ENCODE measurements around the gene MYOCOS. TPM values are rescaled to one million over a fixed set of nuclear protein-coding genes. Genes with fewer than 3 reads are reported as not detected.

MYOCOS gene
- total and polyA plus RNA-seq, 2 of the 4 experiments (the other 2 are of a cell fraction): not detected

DNA sequence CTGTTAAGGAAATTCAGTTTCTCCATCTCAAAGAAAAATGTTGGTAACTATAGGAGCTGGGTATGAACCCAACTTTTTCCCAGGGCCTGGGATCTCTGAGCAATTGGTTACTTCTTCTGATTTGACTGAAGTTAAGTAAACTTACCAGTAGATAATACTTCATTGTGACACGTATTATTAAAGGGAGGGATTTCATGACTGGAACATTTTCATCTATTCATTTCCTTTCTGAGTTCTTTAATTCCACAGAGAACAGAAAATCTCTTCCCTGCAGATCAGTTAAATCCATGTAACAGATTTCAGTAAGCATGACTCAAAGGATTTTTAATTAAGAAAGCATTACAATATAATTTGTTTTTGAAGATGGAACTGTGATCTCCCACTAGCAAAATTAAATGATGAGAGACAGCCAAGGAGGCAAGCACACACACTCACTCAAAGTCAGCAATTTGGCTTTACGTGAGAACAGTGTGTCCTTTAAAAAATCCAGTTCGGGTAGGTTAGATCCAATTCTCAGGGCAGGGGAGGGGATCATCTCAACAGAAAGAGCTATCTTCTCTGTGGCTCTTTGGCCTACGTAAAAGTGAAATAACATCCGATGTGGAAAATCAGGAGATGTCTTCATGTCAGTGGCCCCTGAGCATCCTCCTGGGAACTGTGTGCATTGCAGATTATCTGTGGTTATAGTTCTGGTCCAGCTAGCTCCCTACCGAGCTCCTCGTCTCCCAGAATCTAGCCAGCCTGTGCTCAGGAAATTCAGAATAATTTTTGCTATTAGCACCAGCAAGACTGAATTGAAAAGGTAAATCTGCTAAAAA is 41.2 kb downstream of the MYOCOS start (continued):
- TF ChIP-seq MAFK (IDR thresholded peaks at IDR 0.05; ENCODE audit: low read depth, low read length): no peak

DNA sequence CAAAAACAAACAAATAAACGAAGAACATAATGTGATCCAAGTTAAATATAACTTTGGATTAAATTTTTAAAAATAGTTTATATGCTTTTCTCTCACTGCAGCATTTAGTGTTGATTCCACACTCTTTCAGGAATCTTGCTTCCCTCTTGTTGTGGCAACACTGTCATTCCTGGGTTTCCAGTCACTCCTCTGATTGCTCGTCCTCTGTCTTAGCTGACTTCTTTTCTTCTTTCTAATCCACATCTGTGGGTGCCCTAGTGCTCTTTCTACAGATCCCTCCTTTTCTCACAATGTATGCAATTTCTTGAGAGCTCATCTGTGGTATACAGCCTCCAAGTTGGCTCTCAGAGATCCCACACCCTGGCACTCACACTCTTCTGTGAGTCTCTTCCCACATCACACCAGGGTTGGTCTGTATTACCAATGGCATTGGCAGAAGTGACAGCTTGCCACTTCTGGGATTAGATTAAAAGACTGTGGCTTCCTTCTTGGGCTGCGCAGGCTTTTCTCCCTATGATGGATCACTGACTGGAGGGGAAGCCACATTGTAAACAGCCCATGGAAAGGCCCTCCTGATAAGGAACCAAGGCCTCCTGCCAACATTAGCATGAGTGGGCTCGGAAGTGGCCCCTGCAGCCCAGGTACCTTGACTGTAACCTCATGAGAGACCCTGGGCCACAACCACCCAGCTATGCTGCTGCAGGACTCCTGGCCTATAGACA is 42.0 kb downstream of the MYOCOS start:
- WGBS, 2 experiments (ENCODE audit: extremely low coverage in 2 of 2, insufficient read length in 1 of 2): no CpG with 5 or more reads among the region's 4 CpGs
- CTCF ChIA-PET: interaction anchor here (0.6 to 1.6 kb wide), 2 partner anchors 14 to 150 kb away, joined by 5 to 6 read pairs; no protein-coding TSS in a partner anchor
- Histone ChIP-seq H3K56ac (ENCODE audit: extremely low read depth, insufficient read depth, low read length) (no peak overlapping the region), H3K9ac (ENCODE audit: low read depth, low read length) (no peak overlapping the region), H2BK20ac (ENCODE audit: low read depth, low read length) (no peak overlapping the region), H3K23ac (ENCODE audit: low read depth, low read length) (no peak overlapping the region), H2BK15ac (ENCODE audit: low read depth, low read length) (no peak overlapping the region), H2AK9ac (replicated peaks; ENCODE audit: low read depth, low read length, poor library complexity) (no peak overlapping the region), H4K5ac (ENCODE audit: low read depth, low read length) (no peak overlapping the region), H3K14ac (replicated peaks; ENCODE audit: low read depth, low read length) (no peak overlapping the region), H3K4me1 (ENCODE audit: control insufficient read depth, insufficient read depth, low read length) (no peaks in the 10 kb centered on the region), H3K27me3 (ENCODE audit: control insufficient read depth, insufficient read depth, low read length) (peaks cover 1% of the 10 kb centered on the region), H4K20me1 (ENCODE audit: insufficient read depth, low read length) (no peaks in the 10 kb centered on the region), H3K9me1 (ENCODE audit: insufficient read depth, low read length) (no peaks in the 10 kb centered on the region), H3K18ac (ENCODE audit: low read depth, low read length) (no peak overlapping the region), H2BK5ac (ENCODE audit: low read depth, low read length, poor library complexity, severe bottlenecking) (no peak overlapping the region), H3K27ac (ENCODE audit: insufficient read depth, low read length) (no peak overlapping the region), H4K8ac (ENCODE audit: low read depth in 2 of 2, low read length in 2 of 2) (no peak overlapping the region), H3K79me1 (ENCODE audit: low read depth in 1 of 2, low read length in 2 of 2) (no peaks in the 10 kb centered on the region), H4K91ac (ENCODE audit: insufficient read depth, low read depth, low read length) (no peak overlapping the region), H2BK120ac (ENCODE audit: low read depth, low read length) (no peak overlapping the region), H3K4ac (ENCODE audit: low read depth, low read length) (no peak overlapping the region), H3K4me3 (ENCODE audit: insufficient read depth, low read depth, low read length) (no peak overlapping the region), H3K36me3 (ENCODE audit: control insufficient read depth, insufficient read depth, low read length) (no peaks in the 10 kb centered on the region), H2AK5ac (ENCODE audit: low read depth, low read length) (no peak overlapping the region), H3K4me2 (ENCODE audit: low read depth, low read length) (no peak overlapping the region), H2AFZ (replicated peaks; ENCODE audit: low read length, poor library complexity) (no peak overlapping the region), H3K9me3 (ENCODE audit: control insufficient read depth, insufficient read depth, low read length) (no peaks in the 10 kb centered on the region)
- dilution Hi-C loops (cut with HindIII; ENCODE audit: low sequenced_read_pairs, unreplicated experiment) (no loop called here), intact Hi-C loops (cut with micrococcal nuclease) (no loop called here), in situ Hi-C loops (cut with MboI; ENCODE audit: low sequenced_read_pairs) (no loop called here)
- ATAC-seq (ENCODE audit: low read depth) (no peak), DNase-seq (no peak)
- POLR2A ChIA-PET (ENCODE audit: unreplicated experiment): interaction anchor here (0.6 kb wide), 1 partner anchor 78 kb away, joined by 3 read pairs; the partner anchor contains the start of gene VAMP4
- no TSS peak for BruUV-seq (replicated peaks)
- TF ChIP-seq RAD21 (IDR thresholded peaks at IDR 0.05; ENCODE audit: low read length) (no peak), FOS (IDR thresholded peaks at IDR 0.05; ENCODE audit: low read depth, low read length) (no peak), POLR2A (IDR thresholded peaks at IDR 0.05; ENCODE audit: low read depth, low read length) (no peak), BHLHE40 (IDR thresholded peaks at IDR 0.05; ENCODE audit: low read depth, low read length) (no peak), RCOR1 (IDR thresholded peaks at IDR 0.05; ENCODE audit: insufficient replicate concordance, low read length) (no peak), SMC3 (IDR thresholded peaks at IDR 0.05; ENCODE audit: low read depth, low read length) (no peak), RFX5 (IDR thresholded peaks at IDR 0.05; ENCODE audit: low read depth, low read length) (no peak)
- TF ChIP-seq, protein P1, sequence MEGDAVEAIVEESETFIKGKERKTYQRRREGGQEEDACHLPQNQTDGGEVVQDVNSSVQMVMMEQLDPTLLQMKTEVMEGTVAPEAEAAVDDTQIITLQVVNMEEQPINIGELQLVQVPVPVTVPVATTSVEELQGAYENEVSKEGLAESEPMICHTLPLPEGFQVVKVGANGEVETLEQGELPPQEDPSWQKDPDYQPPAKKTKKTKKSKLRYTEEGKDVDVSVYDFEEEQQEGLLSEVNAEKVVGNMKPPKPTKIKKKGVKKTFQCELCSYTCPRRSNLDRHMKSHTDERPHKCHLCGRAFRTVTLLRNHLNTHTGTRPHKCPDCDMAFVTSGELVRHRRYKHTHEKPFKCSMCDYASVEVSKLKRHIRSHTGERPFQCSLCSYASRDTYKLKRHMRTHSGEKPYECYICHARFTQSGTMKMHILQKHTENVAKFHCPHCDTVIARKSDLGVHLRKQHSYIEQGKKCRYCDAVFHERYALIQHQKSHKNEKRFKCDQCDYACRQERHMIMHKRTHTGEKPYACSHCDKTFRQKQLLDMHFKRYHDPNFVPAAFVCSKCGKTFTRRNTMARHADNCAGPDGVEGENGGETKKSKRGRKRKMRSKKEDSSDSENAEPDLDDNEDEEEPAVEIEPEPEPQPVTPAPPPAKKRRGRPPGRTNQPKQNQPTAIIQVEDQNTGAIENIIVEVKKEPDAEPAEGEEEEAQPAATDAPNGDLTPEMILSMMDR (conservative IDR thresholded peaks at IDR 0.05; ENCODE audit: low read depth, low read length): no peak
- TF ChIP-seq, protein P2, sequence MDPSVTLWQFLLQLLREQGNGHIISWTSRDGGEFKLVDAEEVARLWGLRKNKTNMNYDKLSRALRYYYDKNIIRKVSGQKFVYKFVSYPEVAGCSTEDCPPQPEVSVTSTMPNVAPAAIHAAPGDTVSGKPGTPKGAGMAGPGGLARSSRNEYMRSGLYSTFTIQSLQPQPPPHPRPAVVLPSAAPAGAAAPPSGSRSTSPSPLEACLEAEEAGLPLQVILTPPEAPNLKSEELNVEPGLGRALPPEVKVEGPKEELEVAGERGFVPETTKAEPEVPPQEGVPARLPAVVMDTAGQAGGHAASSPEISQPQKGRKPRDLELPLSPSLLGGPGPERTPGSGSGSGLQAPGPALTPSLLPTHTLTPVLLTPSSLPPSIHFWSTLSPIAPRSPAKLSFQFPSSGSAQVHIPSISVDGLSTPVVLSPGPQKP (IDR thresholded peaks at IDR 0.05; ENCODE audit: borderline replicate concordance, low read depth, low read length): no peak
- TF ChIP-seq, protein P3, sequence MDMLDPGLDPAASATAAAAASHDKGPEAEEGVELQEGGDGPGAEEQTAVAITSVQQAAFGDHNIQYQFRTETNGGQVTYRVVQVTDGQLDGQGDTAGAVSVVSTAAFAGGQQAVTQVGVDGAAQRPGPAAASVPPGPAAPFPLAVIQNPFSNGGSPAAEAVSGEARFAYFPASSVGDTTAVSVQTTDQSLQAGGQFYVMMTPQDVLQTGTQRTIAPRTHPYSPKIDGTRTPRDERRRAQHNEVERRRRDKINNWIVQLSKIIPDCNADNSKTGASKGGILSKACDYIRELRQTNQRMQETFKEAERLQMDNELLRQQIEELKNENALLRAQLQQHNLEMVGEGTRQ (IDR thresholded peaks at IDR 0.05; ENCODE audit: low read depth, low read length): no peak

Data from IMR-90 (cell line).